CD4-positive, alpha-beta T cell treated with Interleukin-12 subunit alpha and Interleukin-12 subunit beta, for 1 hour (primary cell): ENCODE results near the gene COL4A2.
"Not testable (repeated sequence)": the region's sequence is repeated elsewhere in the genome, so short reads cannot be mapped to it uniquely, and the experiment has no call there.

Source experiments
- DNase-seq: peaks from one replicate; pipeline ENCODE4 v3.0.0-alpha.2; 2020

Gene COL4A2

DNA sequence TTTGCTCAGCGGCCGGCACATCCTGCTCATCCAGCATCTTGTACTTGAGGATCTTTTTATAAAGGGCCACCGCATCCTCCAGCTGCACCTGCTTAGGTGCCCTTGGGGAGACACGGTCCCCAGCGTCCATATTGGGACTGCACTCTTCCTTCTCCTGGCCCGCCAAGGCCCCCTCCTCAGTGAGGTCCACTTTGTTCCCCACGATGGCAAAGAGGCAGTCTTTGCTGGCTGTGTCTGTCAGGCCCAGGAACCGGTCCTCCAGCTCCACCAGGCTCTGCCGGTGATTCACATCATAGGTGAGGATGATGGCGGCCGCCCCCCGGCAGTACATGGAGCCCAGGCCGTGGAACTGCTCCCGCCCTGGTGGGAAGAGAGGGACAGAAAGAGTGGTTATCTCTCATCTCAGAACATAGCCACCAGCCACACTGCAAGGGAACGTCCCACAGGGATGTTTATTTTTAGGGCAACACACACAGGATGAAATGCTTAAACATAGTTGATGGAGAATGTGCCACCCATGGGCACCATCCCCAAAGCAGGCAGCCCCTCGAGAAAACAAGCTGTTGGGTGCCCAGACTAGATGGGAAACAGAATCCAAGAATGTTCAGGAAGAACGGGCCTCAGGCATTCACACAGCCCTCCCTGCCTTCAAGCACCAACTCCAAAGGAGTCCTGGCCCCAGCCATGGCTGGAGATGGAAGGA, 216.9 kb downstream of the COL4A2 start:
- no peak for DNase-seq

GRCh38 chr13:110524541-110525257, 217.6 kb downstream of the COL4A2 start:
- DNase-seq = no peak

GRCh38 chr13:110525328-110526319, 218.5 kb downstream of the COL4A2 start:
- no peak for DNase-seq

GRCh38 chr13:110528371-110528770, 221.3 kb downstream of the COL4A2 start:
- DNase-seq = no peak

- no peak for DNase-seq
Measured at GRCh38 chr13:110528911-110529310, 221.8 kb downstream of the COL4A2 start.

DNA sequence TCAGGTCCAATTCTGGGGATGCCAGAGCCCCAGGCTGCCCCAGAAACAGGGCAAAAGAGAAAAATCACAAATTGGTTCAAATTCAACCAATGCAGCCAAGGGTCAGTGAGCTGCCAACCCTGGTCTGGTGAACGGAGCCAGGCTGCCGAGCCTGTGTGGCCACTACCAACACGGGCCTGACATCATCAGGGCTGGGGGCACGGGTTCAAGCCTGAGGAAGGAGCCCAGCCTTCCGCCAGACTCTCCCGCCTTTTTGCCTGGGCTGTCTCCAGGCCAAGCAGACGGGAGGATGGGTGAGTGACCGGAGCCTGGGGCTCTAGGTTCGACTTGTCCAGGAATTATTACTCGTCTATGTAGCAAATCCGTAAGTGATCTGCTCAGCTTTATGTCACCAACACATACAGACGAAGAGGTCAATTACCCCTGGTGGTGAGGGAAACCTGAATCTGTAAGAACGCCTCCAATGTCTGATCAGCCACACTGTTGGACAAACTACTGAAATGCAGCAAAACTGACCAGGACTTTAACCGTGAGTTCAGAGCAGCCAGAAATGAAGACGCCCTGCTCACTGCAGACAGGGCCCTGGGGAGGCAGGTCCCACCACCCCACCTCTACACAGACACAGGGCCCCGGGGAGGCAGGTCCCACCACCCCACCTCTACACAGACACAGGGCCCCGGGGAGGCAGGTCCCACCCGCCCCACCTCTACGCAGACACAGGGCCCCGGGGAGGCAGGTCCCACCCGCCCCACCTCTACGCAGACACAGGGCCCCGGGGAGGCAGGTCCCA, 222.6 kb downstream of the COL4A2 start:
- no peak for DNase-seq

- no peak for DNase-seq
Measured at GRCh38 chr13:110531100-110531499, 224.0 kb downstream of the COL4A2 start.

DNA sequence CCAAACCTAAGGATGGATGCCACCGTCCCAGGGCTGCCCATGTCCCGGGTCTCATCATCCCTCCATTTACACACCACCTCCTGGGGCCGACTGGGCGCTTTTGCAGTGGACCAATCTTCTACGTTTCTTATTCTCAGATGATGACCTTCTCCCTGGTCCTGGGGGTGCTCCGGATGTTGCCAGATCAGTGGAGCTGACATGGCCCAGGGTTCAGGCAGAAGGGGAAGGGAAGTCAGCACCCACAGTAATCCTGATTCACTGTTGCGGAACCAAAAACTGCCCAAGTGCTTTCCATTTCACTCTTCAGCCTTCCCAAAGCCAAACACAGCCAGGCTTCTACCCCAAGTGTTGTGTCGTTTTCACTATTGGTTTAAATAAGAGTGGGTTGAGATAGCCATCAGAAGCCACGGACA, 224.6 kb downstream of the COL4A2 start:
- DNase-seq = no peak

DNA sequence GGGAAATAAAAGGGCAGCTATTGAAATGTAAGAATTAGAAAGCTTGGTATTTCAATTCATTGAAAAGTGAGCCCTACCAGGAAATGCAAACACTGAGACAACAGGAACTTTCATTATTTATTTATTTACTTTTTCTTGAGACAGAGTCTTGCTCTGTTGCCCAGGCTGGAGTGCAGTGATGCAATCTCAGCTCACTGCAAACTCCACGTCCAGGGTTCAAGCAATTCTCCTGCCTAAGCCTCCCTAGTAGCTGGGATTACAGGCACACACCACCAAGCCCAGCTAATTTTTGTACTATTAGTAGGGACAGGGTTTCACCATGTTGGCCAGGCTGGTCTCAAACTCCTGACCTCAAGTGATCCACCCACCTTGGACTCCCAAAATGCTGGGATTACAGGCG, 225.2 kb downstream of the COL4A2 start:
- not testable (repeated sequence) for DNase-seq

- no peak for DNase-seq
Measured at GRCh38 chr13:110533771-110534670, 226.9 kb downstream of the COL4A2 start.

- DNase-seq = no peak
Measured at GRCh38 chr13:110535526-110535925, 228.4 kb downstream of the COL4A2 start.

GRCh38 chr13:110536006-110536693, 229.1 kb downstream of the COL4A2 start:
- DNase-seq = peak; percentile 13

- no peak for DNase-seq
Measured at GRCh38 chr13:110538632-110539031, 231.5 kb downstream of the COL4A2 start.

DNA sequence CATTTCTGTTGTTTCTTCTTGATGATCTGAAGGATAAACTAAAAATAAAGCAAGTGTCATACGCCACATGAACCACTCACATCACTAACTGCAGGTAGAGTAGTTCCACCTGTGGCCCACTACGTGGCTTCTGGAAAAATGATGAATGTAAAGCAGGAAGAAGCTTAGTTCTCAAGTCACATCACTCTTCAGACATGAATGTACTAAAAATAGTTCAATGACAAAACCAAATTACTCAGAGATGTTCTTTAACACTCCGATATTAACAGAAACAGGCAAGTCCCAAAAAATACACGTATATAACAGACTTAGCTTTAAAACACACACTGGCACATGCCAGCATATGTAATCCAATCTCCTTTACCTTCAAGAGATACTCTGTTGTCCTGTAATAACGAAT, 232.8 kb downstream of the COL4A2 start:
- no peak for DNase-seq

GRCh38 chr13:110540871-110541525, 233.9 kb downstream of the COL4A2 start:
- no peak for DNase-seq

GRCh38 chr13:110541526-110541920, 234.4 kb downstream of the COL4A2 start:
- no peak for DNase-seq

DNA sequence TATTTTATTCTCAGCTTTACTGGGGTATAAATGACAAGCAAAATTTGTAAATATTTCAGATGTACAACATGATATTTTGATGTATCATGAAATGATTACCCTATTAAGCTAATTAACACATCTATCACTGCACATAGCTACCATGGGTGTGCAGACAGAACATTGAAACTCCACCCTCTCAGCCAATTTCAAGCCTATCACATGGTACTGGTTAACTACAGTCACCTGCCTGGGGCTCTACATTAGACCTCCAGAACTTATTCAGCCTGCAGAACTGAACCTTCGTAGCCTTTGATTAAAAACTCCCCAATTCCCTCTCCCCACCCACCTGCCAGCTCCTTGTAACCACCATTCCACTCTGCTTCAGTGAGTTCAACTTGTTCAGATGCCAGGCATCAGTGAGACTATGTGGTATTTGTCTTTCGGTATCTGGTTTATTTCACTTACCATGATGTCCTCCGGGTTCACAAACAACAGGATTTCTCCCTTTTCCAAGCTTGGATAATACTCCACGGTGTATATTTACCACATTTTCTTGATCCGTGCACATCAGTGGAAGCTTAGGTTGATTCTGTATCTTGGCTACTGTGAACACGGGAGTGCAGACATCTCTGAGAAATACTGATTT, 235.2 kb downstream of the COL4A2 start:
- DNase-seq = no peak

DNA sequence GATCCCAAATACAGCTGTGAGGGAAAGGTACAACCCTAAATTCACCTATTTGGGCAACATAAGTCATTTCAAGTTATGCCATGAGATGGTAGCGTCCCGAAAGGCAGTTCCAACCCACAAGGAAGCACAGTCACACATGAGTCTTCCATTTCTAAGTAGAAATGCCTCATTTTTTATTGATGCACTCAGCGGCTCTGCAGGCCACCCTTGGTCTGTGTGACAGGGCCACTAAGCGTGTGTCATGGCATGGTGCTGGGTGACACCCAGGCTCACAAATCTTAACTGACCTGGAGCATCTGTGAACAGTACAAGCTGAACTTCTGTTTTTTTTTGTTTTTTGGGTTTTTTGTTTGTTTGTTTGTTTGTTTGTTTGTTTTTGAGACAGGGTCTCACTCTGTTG, 239.3 kb downstream of the COL4A2 start:
- DNase-seq = no peak

- DNase-seq = no peak
Measured at GRCh38 chr13:110546926-110547325, 239.8 kb downstream of the COL4A2 start.
